ENCODE results near the gene ARSJ. TPM values are rescaled to one million over a fixed set of nuclear protein-coding genes. Genes with fewer than 3 reads are reported as not detected.
A peak's percentile ranks its signal among the peaks of the same experiment; 100 is the strongest.

ARSJ gene
- total RNA-seq, 4 donors from 2014 or later = 18.1 to 26.0 (median 21.2) TPM

GRCh38 chr4:113957956-113958355, 21.5 kb downstream of the ARSJ start:
- peak overlapping the region in 1 of 4 donors; percentile 76 for H3K27ac ChIP-seq (replicated peaks in 1 of 4)
- peaks cover 0 to 70% (median 62%) of the 10 kb centered on the region in 4 donors for H3K4me1 ChIP-seq
- no peaks in the 10 kb centered on the region for H3K9me3 ChIP-seq
- 79% methylated on average over 3 of the region's 3 CpGs for WGBS
- TF ChIP-seq POLR2AphosphoS5 (IDR thresholded peaks at IDR 0.05) = no peak
- TF ChIP-seq, protein P1, sequence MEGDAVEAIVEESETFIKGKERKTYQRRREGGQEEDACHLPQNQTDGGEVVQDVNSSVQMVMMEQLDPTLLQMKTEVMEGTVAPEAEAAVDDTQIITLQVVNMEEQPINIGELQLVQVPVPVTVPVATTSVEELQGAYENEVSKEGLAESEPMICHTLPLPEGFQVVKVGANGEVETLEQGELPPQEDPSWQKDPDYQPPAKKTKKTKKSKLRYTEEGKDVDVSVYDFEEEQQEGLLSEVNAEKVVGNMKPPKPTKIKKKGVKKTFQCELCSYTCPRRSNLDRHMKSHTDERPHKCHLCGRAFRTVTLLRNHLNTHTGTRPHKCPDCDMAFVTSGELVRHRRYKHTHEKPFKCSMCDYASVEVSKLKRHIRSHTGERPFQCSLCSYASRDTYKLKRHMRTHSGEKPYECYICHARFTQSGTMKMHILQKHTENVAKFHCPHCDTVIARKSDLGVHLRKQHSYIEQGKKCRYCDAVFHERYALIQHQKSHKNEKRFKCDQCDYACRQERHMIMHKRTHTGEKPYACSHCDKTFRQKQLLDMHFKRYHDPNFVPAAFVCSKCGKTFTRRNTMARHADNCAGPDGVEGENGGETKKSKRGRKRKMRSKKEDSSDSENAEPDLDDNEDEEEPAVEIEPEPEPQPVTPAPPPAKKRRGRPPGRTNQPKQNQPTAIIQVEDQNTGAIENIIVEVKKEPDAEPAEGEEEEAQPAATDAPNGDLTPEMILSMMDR (IDR thresholded peaks at IDR 0.05) = no peak
- no peak for TF ChIP-seq EP300 (IDR thresholded peaks at IDR 0.05)
- TF ChIP-seq POLR2A (IDR thresholded peaks at IDR 0.05; ENCODE audit: low read depth) = no peak
- no peak overlapping the region for H3K4me3 ChIP-seq
- no peaks in the 10 kb centered on the region for H3K27me3 ChIP-seq
- H3K36me3 ChIP-seq = no peaks in the 10 kb centered on the region
- intact Hi-C loops (cut with DNase I) = loop anchor here (10.0 kb wide), 1 partner anchor 117 kb away; no protein-coding TSS in a partner anchor
- no peak for DNase-seq (ENCODE audit: extremely low spot score)

- TF ChIP-seq EP300 (IDR thresholded peaks at IDR 0.05) (no peak), POLR2AphosphoS5 (IDR thresholded peaks at IDR 0.05) (no peak), POLR2A (IDR thresholded peaks at IDR 0.05; ENCODE audit: low read depth) (no peak)
- TF ChIP-seq, protein P1 (IDR thresholded peaks at IDR 0.05) = no peak
- intact Hi-C loops (cut with DNase I) = loop anchor here (10.0 kb wide), 1 partner anchor 119 kb away; no protein-coding TSS in a partner anchor
- Histone ChIP-seq H3K4me1 (peaks cover 10 to 66% (median 60%) of the 10 kb centered on the region in 4 donors), H3K27me3 (no peaks in the 10 kb centered on the region), H3K27ac (replicated peaks in 1 of 4) (no peak overlapping the region), H3K36me3 (no peaks in the 10 kb centered on the region), H3K9me3 (no peaks in the 10 kb centered on the region), H3K4me3 (no peak overlapping the region)
- WGBS = 93% methylated on average over 3 of the region's 3 CpGs
- DNase-seq (ENCODE audit: extremely low spot score) = no peak
Observed at GRCh38 chr4:113955948-113956347, 23.5 kb downstream of the ARSJ start.

DNA sequence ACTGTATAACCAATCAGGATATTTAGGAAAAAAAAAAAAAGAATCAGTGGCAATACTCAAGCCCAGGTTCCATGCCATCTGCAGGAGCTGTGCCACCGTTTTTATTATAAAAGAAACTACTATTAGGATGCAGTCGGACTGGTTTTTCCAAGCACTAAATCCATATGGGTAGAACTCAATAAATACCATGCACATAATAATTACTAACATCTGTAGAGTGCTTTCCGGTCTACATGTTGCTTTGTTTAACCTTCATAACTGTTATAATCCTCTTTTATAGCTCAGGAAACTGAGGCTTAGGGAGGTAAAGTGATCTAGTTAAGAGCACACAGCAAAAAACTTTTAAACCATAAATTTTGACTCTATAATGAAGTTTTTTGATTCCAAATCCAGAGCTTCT, 24.0 kb downstream of the ARSJ start:
- H3K4me1 ChIP-seq = peaks cover 13 to 66% (median 60%) of the 10 kb centered on the region in 4 donors
- H3K27me3 ChIP-seq = no peaks in the 10 kb centered on the region
- no peak overlapping the region for H3K27ac ChIP-seq (replicated peaks in 1 of 4)
- 95% methylated on average over 3 of the region's 3 CpGs for WGBS
- intact Hi-C loops (cut with DNase I) = loop anchor here (10.0 kb wide), 1 partner anchor 119 kb away; no protein-coding TSS in a partner anchor
- H3K36me3 ChIP-seq = no peaks in the 10 kb centered on the region
- no peaks in the 10 kb centered on the region for H3K9me3 ChIP-seq
- TF ChIP-seq, protein P1 (IDR thresholded peaks at IDR 0.05) = no peak
- no peak for TF ChIP-seq POLR2A (IDR thresholded peaks at IDR 0.05; ENCODE audit: low read depth)
- no peak for TF ChIP-seq POLR2AphosphoS5 (IDR thresholded peaks at IDR 0.05)
- no peak for TF ChIP-seq EP300 (IDR thresholded peaks at IDR 0.05)
- H3K4me3 ChIP-seq = no peak overlapping the region
- no peak for DNase-seq (ENCODE audit: extremely low spot score)

- intact Hi-C loops (cut with DNase I) = loop anchor here (10.0 kb wide), 1 partner anchor 121 kb away; no protein-coding TSS in a partner anchor
- 75% methylated on average over 1 of the region's 1 CpG for WGBS
- Histone ChIP-seq H3K27ac (replicated peaks in 1 of 4) (no peak overlapping the region), H3K9me3 (no peaks in the 10 kb centered on the region), H3K36me3 (no peaks in the 10 kb centered on the region), H3K27me3 (no peaks in the 10 kb centered on the region), H3K4me3 (no peak overlapping the region), H3K4me1 (peaks cover 13 to 60% (median 53%) of the 10 kb centered on the region in 4 donors)
- TF ChIP-seq, protein P1 (IDR thresholded peaks at IDR 0.05) = no peak
- TF ChIP-seq POLR2AphosphoS5 (IDR thresholded peaks at IDR 0.05) (no peak), EP300 (IDR thresholded peaks at IDR 0.05) (no peak), POLR2A (IDR thresholded peaks at IDR 0.05; ENCODE audit: low read depth) (no peak)
- no peak for DNase-seq (ENCODE audit: extremely low spot score)
Observed at GRCh38 chr4:113953888-113954287, 25.6 kb downstream of the ARSJ start.

Measured in esophagus muscularis mucosa (tissue), 4 donors.